ENCODE data around the gene GSK3A.

Gene GSK3A

GRCh38 chr19:42193294-42193693, 49.1 kb downstream of the GSK3A start:
- TF ChIP-seq, protein P1, sequence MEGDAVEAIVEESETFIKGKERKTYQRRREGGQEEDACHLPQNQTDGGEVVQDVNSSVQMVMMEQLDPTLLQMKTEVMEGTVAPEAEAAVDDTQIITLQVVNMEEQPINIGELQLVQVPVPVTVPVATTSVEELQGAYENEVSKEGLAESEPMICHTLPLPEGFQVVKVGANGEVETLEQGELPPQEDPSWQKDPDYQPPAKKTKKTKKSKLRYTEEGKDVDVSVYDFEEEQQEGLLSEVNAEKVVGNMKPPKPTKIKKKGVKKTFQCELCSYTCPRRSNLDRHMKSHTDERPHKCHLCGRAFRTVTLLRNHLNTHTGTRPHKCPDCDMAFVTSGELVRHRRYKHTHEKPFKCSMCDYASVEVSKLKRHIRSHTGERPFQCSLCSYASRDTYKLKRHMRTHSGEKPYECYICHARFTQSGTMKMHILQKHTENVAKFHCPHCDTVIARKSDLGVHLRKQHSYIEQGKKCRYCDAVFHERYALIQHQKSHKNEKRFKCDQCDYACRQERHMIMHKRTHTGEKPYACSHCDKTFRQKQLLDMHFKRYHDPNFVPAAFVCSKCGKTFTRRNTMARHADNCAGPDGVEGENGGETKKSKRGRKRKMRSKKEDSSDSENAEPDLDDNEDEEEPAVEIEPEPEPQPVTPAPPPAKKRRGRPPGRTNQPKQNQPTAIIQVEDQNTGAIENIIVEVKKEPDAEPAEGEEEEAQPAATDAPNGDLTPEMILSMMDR (IDR thresholded peaks at IDR 0.05; ENCODE audit: borderline replicate concordance, insufficient read depth, low read depth, low read length): no peak

GRCh38 chr19:42191855-42192254, 50.5 kb downstream of the GSK3A start:
- TF ChIP-seq, protein P1 (IDR thresholded peaks at IDR 0.05; ENCODE audit: borderline replicate concordance, insufficient read depth, low read depth, low read length): no peak
- H3K4me3 ChIP-seq (ENCODE audit: low read depth, low read length): no peak overlapping the region

More at GRCh38 chr19:42193294-42193693, 49.1 kb downstream of the GSK3A start:
- no peak overlapping the region for H3K4me3 ChIP-seq (ENCODE audit: low read depth, low read length)

- H3K4me3 ChIP-seq (ENCODE audit: low read depth, low read length): no peak overlapping the region
- TF ChIP-seq, protein P1 (IDR thresholded peaks at IDR 0.05; ENCODE audit: borderline replicate concordance, insufficient read depth, low read depth, low read length): no peak
Measured at GRCh38 chr19:42191330-42191729, 51.1 kb downstream of the GSK3A start.

DNA sequence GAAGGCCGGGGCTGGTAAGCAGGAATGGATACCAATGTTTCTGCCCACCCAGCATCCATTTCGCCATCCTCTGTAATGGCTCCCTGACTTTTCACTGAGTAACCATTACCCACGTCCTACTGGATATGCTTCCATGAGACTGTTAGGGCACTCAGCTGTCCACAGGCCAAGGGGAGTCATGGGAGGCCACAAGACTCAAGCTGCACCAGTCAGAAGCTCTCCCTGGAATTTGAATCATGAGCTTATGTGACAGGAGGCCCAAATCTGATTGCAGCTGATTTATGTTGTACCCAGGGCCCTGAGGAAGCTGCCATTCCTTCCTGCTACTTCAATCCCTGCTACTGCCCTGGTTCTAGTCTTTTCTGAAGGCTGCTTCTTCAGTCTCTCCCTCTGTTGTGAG, 53.3 kb downstream of the GSK3A start:
- H3K4me3 ChIP-seq (ENCODE audit: low read depth, low read length): no peak overlapping the region
- TF ChIP-seq, protein P1 (IDR thresholded peaks at IDR 0.05; ENCODE audit: borderline replicate concordance, insufficient read depth, low read depth, low read length): no peak

DNA sequence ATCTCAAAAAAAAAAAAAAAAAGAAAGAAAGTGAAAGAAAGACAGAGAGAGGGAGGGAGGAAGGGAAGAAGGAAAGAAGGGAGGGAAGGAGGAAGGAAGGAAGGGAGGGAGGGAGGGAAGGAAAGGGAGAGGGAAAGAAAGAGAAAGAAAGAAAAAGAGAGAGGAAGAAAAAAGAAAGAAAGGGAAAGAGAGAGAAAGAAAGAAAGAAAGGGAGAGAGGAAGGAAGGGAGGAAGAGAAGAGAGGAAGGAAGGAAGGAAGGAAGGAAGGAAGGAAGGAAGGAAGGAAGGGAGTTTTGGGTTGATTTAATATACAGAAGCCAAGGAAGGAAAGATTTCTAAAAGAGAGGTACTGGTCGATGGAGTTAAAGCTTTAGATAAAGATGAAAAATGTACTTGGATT, 53.7 kb downstream of the GSK3A start:
- TF ChIP-seq, protein P1 (IDR thresholded peaks at IDR 0.05; ENCODE audit: borderline replicate concordance, insufficient read depth, low read depth, low read length): no peak
- H3K4me3 ChIP-seq (ENCODE audit: low read depth, low read length): no peak overlapping the region

GRCh38 chr19:42185277-42185676, 57.1 kb downstream of the GSK3A start:
- TF ChIP-seq, protein P1 (IDR thresholded peaks at IDR 0.05; ENCODE audit: borderline replicate concordance, insufficient read depth, low read depth, low read length): no peak
- no peak overlapping the region for H3K4me3 ChIP-seq (ENCODE audit: low read depth, low read length)

GRCh38 chr19:42184401-42184861, 58.0 kb downstream of the GSK3A start:
- TF ChIP-seq, protein P1 (IDR thresholded peaks at IDR 0.05; ENCODE audit: borderline replicate concordance, insufficient read depth, low read depth, low read length): peak; percentile 87
- H3K4me3 ChIP-seq (ENCODE audit: low read depth, low read length): no peak overlapping the region
